ENCODE data around the gene H2BK1. TPM values are rescaled to one million over a fixed set of nuclear protein-coding genes. Genes with fewer than 3 reads are reported as not detected.

H2BK1 gene
- total RNA-seq, 2 donors from 2014 or later: not detected

DNA sequence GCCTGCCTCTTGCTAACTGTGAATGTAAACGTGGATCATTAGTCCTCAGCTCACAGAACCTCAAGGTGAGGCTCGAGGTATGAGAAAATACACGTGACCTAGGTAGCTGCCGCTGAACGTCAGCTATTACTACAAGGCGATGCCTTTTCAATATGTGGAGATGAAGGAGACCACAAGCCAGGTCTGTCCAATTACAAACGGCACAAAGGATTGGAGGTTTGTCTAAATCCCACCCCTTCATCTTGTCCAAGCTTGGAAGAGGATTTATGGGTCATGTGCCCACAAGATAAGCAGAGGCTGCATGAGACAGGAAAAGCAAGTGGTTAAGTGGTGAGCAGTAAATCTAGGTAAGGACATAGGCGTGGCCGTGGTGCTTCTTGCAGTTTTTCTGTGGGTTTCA lies 3.4 kb downstream of the H2BK1 start:
- peaks cover 6% of the 10 kb centered on the region for H3K27me3 ChIP-seq (ENCODE audit: control insufficient read depth, insufficient read depth, low read length, poor library complexity, severe bottlenecking)
- no peak overlapping the region for H3K27ac ChIP-seq (ENCODE audit: low read depth, low read length)
- peaks cover 15% of the 10 kb centered on the region for H3K4me1 Mint-ChIP-seq
- no peak overlapping the region for H3K4me3 Mint-ChIP-seq
- no peak overlapping the region for H3K4me3 ChIP-seq (ENCODE audit: low read length)
- H3K4me1 ChIP-seq (ENCODE audit: control insufficient read depth, insufficient read depth, low read length): peaks cover 8% of the 10 kb centered on the region
- no peaks in the 10 kb centered on the region for H3K36me3 Mint-ChIP-seq (ENCODE audit: low read depth)
- H3K36me3 ChIP-seq (ENCODE audit: control insufficient read depth, insufficient read depth, low read length): no peaks in the 10 kb centered on the region
- TF ChIP-seq, protein P1, sequence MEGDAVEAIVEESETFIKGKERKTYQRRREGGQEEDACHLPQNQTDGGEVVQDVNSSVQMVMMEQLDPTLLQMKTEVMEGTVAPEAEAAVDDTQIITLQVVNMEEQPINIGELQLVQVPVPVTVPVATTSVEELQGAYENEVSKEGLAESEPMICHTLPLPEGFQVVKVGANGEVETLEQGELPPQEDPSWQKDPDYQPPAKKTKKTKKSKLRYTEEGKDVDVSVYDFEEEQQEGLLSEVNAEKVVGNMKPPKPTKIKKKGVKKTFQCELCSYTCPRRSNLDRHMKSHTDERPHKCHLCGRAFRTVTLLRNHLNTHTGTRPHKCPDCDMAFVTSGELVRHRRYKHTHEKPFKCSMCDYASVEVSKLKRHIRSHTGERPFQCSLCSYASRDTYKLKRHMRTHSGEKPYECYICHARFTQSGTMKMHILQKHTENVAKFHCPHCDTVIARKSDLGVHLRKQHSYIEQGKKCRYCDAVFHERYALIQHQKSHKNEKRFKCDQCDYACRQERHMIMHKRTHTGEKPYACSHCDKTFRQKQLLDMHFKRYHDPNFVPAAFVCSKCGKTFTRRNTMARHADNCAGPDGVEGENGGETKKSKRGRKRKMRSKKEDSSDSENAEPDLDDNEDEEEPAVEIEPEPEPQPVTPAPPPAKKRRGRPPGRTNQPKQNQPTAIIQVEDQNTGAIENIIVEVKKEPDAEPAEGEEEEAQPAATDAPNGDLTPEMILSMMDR (conservative IDR thresholded peaks at IDR 0.05): no peak
- no peaks in the 10 kb centered on the region for H3K9me3 ChIP-seq (ENCODE audit: control insufficient read depth, low read length)
- no peak for DNase-seq
- no peaks in the 10 kb centered on the region for H3K9me3 Mint-ChIP-seq
- H3K27ac Mint-ChIP-seq: no peak overlapping the region
- 89 to 90% methylated on average over 9 of the region's 9 CpGs for WGBS, 2 experiments (ENCODE audit: insufficient coverage in 1 of 2, insufficient read length in 1 of 2)
- H3K9ac ChIP-seq (ENCODE audit: extremely low read depth, low read length, poor library complexity, severe bottlenecking): no peak overlapping the region
- peaks cover 44% of the 10 kb centered on the region for H3K27me3 Mint-ChIP-seq (ENCODE audit: insufficient read depth)

DNA sequence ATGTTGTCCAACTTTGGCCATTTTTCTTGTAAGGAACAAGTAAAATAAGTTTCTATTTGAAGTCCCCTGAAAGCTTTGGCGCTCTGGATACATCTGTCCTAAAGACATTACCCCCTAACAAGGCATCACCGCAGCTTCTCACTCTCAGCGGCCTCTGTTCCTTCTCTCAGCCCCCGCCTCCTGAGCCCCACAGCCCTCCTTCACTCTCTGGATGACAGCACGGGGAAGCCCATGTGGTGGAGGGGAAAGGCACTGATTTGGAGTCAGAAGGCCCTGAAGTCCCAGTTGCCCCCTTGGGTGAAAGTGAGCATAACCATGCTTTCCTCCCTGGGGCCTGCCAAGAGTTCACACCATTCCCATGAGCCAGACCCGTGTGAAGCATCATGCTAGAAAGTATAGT lies 4.6 kb downstream of the H2BK1 start:
- TF ChIP-seq, protein P1 (conservative IDR thresholded peaks at IDR 0.05): no peak
- Histone ChIP-seq H3K36me3 (ENCODE audit: control insufficient read depth, insufficient read depth, low read length) (no peaks in the 10 kb centered on the region), H3K4me1 (ENCODE audit: control insufficient read depth, insufficient read depth, low read length) (peaks cover 8% of the 10 kb centered on the region), H3K9ac (ENCODE audit: extremely low read depth, low read length, poor library complexity, severe bottlenecking) (no peak overlapping the region), H3K27ac (ENCODE audit: low read depth, low read length) (no peak overlapping the region), H3K9me3 (ENCODE audit: control insufficient read depth, low read length) (no peaks in the 10 kb centered on the region), H3K4me3 (ENCODE audit: low read length) (no peak overlapping the region), H3K27me3 (ENCODE audit: control insufficient read depth, insufficient read depth, low read length, poor library complexity, severe bottlenecking) (peaks cover 6% of the 10 kb centered on the region)
- Mint-ChIP-seq H3K4me3 (no peak overlapping the region), H3K27me3 (ENCODE audit: insufficient read depth) (peaks cover 50% of the 10 kb centered on the region), H3K4me1 (peaks cover 10% of the 10 kb centered on the region), H3K9me3 (no peaks in the 10 kb centered on the region), H3K27ac (no peak overlapping the region), H3K36me3 (ENCODE audit: low read depth) (no peaks in the 10 kb centered on the region)
- no peak for DNase-seq
- 83 to 87% methylated on average over 2 to 6 of the region's 6 CpGs for WGBS, 2 experiments (ENCODE audit: insufficient coverage in 1 of 2, insufficient read length in 1 of 2)

DNA sequence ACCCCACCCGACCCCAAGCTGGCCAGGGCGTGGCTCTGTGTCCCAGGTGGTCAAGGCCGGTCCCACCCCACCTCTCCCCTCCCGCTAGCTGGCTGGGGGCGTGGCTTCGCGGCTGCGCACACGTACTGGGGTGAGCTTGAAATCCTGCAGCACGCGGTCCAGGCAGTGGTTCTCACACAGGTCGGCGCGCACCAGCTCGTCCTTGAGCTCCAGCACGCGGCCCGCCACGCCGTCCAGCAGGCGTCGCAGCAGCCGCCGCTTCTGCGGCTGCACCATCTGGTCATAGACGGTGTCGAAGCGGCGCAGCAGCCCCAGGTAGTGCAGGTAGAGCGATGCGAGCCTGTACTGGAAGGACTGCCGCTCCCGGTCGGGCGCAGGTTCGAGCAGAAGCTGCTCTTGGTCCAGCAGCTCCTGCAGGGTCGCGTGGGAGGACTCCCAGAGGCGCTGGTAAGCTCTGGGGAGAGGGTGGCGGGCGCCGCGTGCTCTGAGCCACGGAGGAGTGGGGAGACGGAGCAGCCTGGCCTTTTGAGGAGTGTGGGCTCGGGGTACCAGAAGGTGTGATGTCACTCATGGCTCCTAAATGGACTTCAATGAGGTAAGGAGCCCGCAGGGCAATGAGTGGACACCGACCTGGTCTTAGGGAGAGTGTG lies 5.8 kb downstream of the H2BK1 start:
- peaks cover 1% of the 10 kb centered on the region for H3K4me1 Mint-ChIP-seq
- Histone ChIP-seq H3K9ac (ENCODE audit: extremely low read depth, low read length, poor library complexity, severe bottlenecking) (no peak overlapping the region), H3K36me3 (ENCODE audit: control insufficient read depth, insufficient read depth, low read length) (no peaks in the 10 kb centered on the region), H3K4me3 (ENCODE audit: low read length) (no peak overlapping the region), H3K4me1 (ENCODE audit: control insufficient read depth, insufficient read depth, low read length) (peaks cover 2% of the 10 kb centered on the region), H3K27ac (ENCODE audit: low read depth, low read length) (no peak overlapping the region), H3K9me3 (ENCODE audit: control insufficient read depth, low read length) (no peaks in the 10 kb centered on the region), H3K27me3 (ENCODE audit: control insufficient read depth, insufficient read depth, low read length, poor library complexity, severe bottlenecking) (peaks cover 6% of the 10 kb centered on the region)
- no peak overlapping the region for H3K27ac Mint-ChIP-seq
- 92 to 93% methylated on average over 46 to 48 of the region's 48 CpGs for WGBS, 2 experiments (ENCODE audit: insufficient coverage in 1 of 2, insufficient read length in 1 of 2)
- no peak for DNase-seq
- H3K27me3 Mint-ChIP-seq (ENCODE audit: insufficient read depth): peaks cover 53% of the 10 kb centered on the region
- no peak overlapping the region for H3K4me3 Mint-ChIP-seq
- no peaks in the 10 kb centered on the region for H3K36me3 Mint-ChIP-seq (ENCODE audit: low read depth)
- TF ChIP-seq, protein P1 (conservative IDR thresholded peaks at IDR 0.05): no peak
- no peaks in the 10 kb centered on the region for H3K9me3 Mint-ChIP-seq

Data from endodermal cell (in vitro differentiated cells).